ENCODE results near the gene BASP1.

The BASP1 gene

DNA sequence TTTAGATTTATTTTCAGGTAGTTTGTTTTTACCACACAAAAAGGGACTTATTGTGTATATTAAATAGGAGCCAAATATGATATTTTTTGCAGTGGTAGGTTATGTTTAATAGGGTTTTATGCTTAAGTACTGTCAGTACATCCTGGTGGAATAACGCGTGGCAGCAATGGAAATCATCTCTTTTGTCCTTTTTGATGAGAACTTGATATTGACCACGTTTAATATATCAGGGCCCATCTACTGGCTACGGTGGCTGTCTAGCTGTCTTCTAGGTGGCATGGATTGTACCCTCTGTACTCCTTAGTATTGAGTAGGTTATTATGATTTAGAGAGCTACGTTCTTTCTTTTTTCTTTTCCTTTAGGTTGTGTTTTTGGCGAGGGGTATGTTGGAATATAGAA, 2.6 kb downstream of the BASP1 start:
- TF ChIP-seq, protein P1, sequence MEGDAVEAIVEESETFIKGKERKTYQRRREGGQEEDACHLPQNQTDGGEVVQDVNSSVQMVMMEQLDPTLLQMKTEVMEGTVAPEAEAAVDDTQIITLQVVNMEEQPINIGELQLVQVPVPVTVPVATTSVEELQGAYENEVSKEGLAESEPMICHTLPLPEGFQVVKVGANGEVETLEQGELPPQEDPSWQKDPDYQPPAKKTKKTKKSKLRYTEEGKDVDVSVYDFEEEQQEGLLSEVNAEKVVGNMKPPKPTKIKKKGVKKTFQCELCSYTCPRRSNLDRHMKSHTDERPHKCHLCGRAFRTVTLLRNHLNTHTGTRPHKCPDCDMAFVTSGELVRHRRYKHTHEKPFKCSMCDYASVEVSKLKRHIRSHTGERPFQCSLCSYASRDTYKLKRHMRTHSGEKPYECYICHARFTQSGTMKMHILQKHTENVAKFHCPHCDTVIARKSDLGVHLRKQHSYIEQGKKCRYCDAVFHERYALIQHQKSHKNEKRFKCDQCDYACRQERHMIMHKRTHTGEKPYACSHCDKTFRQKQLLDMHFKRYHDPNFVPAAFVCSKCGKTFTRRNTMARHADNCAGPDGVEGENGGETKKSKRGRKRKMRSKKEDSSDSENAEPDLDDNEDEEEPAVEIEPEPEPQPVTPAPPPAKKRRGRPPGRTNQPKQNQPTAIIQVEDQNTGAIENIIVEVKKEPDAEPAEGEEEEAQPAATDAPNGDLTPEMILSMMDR (IDR thresholded peaks at IDR 0.05): no peak

DNA sequence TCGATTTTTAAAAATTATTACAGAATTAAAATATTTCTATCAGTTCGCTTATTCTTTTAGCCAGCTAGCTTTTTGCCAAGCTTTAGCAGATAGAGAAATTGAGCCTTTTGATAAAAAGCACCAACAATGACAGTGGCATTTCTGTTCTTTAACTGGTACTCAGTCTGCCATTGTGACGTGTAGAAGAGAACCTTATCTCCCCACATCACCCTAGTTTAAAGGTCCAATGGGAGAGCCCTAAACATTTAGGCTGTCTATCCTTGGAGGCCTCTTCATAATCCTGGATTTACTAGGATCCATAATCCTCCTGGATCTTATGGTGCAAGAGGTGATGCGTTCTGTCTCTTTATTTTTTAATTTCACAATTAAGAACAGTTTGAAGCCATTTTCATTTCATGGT, 3.0 kb downstream of the BASP1 start:
- TF ChIP-seq, protein P1 (IDR thresholded peaks at IDR 0.05): no peak

DNA sequence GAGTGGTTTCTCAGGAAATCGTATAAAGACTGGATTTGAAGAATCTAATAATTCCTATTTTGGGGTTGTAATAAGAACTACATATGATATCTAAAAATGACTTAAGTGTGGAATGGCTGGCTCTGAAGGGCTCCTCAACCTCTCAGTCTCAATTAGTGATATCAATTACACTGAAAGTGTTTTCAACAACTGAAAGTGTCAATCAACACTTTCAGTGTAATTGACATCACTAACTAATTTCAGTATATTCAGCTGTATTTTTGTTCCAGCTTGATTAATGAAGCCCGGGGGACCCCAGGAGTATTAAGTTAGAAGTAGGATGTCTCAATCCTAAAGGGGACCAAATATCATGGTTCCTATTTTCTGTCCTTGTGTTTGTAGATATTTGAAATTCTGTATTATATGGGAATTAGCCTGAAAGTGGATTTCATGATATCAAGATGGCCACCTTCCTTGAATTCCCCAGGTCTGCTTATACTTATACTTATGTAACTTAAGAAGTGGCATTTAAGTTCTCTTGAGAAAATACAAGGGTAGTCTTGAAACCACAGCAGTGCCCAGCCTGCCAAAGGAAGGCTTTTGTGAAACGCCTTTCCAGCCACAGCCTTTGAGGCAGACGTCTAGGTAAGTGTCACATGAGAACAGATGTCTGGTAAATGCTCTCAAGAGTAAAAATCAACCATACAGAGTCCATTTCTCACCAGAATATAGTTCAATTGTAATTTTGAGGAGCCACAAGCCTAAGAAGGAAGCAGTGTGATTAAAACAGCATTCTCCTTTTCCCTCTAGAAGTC, 4.6 kb downstream of the BASP1 start:
- TF ChIP-seq, protein P1 (IDR thresholded peaks at IDR 0.05): no peak

DNA sequence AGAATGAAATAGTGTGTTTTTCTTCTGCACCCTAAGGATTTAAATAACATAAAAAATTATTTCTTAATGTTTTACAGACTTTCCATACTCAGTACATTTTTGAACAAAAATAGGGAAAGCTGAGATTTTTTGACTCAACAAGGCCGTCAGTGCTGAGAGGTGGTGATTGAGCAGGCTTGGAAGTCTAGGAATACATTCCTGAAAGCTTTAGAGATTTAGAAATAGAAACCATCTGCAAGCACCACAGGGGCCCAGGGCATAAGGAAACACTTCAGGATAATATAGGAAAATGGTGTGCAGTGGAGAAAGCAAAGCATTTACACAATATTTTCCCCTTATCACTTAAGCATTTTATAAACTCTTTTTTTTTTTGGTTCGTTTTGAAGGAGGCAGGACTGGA, 5.2 kb downstream of the BASP1 start:
- TF ChIP-seq, protein P1 (IDR thresholded peaks at IDR 0.05): no peak

DNA sequence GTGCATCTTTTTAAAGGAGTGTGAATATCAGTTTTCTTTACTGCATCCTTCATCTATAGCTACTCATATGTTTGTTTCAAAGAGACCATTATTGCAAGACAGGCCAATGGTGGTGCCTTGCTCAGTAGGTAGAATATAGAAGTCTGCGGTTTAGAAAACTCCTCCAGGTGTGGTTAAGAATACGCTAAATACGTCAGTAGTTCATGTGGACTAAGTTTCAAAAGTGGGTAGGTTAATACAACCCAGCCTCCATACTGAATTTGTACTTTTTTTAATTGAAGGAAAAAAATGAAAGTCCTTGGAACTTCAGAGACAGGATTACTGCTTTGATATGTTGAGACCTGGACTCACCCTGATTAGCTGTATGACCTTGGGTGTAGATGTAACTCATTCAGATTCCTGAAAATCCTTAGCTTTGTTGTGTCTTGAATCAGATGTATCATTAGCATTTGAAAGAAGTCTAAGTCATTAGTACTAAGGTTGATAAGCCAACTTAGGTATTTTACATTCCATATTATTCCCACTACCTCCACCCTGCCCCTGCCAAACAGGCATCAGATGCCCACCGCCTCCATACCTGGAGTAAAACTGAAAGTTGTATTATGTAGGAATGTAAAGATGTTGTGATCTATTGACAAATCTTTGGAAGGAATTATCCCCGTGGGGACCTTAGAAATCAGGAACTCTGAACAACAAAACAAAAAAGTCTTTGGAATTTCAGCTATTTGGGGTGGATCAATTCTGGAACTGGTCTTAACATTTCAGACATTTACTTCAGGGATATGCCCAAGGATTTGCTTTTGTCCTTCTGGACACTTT, 6.1 kb downstream of the BASP1 start:
- TF ChIP-seq, protein P1 (IDR thresholded peaks at IDR 0.05): no peak

DNA sequence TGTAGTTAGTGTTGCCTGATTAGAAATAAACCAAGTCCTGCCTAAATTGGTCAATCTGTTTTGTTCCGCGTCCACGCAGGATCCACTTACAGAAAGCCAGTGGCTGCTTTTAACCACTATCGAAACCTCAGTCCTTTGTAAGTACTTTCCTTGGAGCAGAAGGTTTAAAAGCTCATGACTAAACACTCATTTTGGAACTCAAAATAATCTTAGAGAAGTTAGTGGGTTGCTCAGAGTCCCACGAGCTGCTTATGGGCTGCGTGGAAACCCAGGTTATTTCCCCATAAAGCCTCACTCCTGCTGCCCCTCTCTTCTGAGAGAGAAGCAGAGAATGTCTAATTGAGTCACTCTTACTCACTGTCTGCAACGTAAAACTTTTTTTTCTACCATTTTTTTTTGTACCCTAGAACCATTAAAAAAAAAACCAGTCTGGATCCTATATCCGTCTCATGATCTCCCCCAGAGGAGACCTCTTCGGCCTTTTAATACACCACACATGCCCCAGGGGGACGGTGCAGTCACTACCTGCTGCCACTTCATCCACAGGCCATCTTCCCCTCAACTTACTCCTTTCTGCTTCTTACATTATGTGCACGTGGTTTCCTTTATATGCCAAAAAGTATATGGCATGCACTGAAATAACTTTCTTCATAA, 7.6 kb downstream of the BASP1 start:
- TF ChIP-seq, protein P1 (IDR thresholded peaks at IDR 0.05): no peak

DNA sequence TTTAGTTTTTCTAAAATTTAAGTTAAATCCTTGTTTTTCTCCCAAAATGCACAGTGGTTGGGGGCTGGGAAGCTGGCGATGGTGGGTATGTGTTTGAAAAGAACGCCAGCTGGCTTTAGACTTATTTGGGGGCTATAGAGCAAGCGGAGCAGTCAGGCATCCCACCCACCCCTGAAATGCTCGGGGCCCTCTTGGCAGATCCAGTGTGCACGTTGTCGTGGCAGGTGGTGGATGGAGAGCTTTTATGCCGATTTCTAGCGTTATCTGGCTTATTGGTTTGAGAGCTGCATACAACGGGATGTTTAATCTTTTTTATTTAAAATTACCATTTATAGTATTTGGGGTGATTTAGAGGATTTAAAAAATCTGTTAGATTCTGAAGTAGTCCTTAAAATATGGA, 8.1 kb downstream of the BASP1 start:
- TF ChIP-seq, protein P1 (IDR thresholded peaks at IDR 0.05): no peak
